KMS-11 (cell line): ENCODE measurements around the gene BLNK.

Experiments
- H2AFZ ChIP-seq: fragments of 200-600 bp; sonication (generic); 2 replicates; pipeline ENCODE4 v1.6.1; 2016; ENCODE audit warnings: antibody characterized with exemption, mixed run types, low read depth
- H3K27ac ChIP-seq: fragments of 200-600 bp; sonication (generic); 2 replicates; pipeline ENCODE4 v1.6.1; 2016; ENCODE audit warnings: mild to moderate bottlenecking, mixed run types
- H3K27me3 ChIP-seq: fragments of 200-600 bp; sonication (generic); 2 replicates; pipeline ENCODE4 v1.6.1; 2017; ENCODE audit warnings: mild to moderate bottlenecking, low read depth, mixed run types, moderate library complexity; ENCODE audit not compliant: insufficient read depth
- H3K36me3 ChIP-seq: fragments of 200-600 bp; sonication (generic); 2 replicates; pipeline ENCODE4 v1.6.1; 2017; ENCODE audit warnings: mild to moderate bottlenecking, mixed run types; ENCODE audit not compliant: insufficient read depth
- H3K4me1 ChIP-seq: fragments of 200-600 bp; sonication (generic); 2 replicates; pipeline ENCODE4 v1.6.1; 2016; ENCODE audit warnings: mild to moderate bottlenecking, low read depth, mixed run types; ENCODE audit not compliant: poor library complexity, severe bottlenecking
- H3K4me2 ChIP-seq: fragments of 200-600 bp; sonication (generic); 2 replicates; pipeline ENCODE4 v1.7.0; 2016; ENCODE audit warnings: mild to moderate bottlenecking, mixed run types
- H3K4me3 ChIP-seq: fragments of 200-600 bp; sonication (generic); IDR thresholded peaks from 2 replicates; pipeline ENCODE4 v1.6.1; 2017; ENCODE audit warnings: low read depth, low read length, mixed read lengths; ENCODE audit not compliant: insufficient read depth
- H3K79me2 ChIP-seq: fragments of 200-600 bp; sonication (generic); 2 replicates; pipeline ENCODE4 v1.6.1; 2016; ENCODE audit warnings: low read depth, mixed run types; ENCODE audit not compliant: insufficient read depth
- H3K9ac ChIP-seq: fragments of 200-600 bp; sonication (generic); 2 replicates; pipeline ENCODE4 v1.6.1; 2016; ENCODE audit warnings: mild to moderate bottlenecking, mixed run types
- H4K20me1 ChIP-seq: fragments of 200-600 bp; sonication (generic); 2 replicates; pipeline ENCODE4 v1.6.1; 2016; ENCODE audit warnings: mild to moderate bottlenecking, mixed run types; ENCODE audit not compliant: insufficient read depth
- TF ChIP-seq, protein P1 (sequence below): fragments of 200-600 bp; sonication (generic); conservative IDR thresholded peaks from 2 replicates; pipeline ENCODE4 v1.6.1; 2017; ENCODE audit warnings: low read depth, mild to moderate bottlenecking, antibody characterized with exemption, low read length, moderate library complexity, mixed read lengths

BLNK gene

DNA sequence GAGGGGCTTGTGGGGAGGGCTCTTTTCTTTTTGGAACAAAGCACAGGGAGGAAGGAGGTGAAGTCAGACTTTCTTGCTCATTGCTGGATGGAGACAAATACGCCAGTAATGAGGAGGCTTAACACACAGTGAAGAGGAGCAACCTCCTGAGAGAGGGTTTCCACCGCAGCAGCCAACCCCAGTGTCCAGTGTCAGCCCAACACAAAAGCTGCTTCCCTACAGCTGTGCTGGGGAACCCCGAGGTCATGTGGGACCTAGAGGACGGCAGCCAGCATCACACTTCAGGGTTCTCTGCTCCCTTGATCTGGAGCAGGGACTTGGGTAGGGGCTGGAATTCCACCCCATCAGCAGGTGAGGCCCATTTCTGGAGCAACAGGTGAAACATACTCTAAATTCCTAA lies 7.7 kb downstream of the BLNK start:
- H4K20me1 ChIP-seq: no peaks in the 10 kb centered on the region
- no peak overlapping the region for H3K9ac ChIP-seq
- H3K4me2 ChIP-seq: no peak overlapping the region
- TF ChIP-seq, protein P1, sequence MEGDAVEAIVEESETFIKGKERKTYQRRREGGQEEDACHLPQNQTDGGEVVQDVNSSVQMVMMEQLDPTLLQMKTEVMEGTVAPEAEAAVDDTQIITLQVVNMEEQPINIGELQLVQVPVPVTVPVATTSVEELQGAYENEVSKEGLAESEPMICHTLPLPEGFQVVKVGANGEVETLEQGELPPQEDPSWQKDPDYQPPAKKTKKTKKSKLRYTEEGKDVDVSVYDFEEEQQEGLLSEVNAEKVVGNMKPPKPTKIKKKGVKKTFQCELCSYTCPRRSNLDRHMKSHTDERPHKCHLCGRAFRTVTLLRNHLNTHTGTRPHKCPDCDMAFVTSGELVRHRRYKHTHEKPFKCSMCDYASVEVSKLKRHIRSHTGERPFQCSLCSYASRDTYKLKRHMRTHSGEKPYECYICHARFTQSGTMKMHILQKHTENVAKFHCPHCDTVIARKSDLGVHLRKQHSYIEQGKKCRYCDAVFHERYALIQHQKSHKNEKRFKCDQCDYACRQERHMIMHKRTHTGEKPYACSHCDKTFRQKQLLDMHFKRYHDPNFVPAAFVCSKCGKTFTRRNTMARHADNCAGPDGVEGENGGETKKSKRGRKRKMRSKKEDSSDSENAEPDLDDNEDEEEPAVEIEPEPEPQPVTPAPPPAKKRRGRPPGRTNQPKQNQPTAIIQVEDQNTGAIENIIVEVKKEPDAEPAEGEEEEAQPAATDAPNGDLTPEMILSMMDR: no peak
- no peak overlapping the region for H3K4me3 ChIP-seq
- H3K4me1 ChIP-seq: no peaks in the 10 kb centered on the region
- H3K36me3 ChIP-seq: no peaks in the 10 kb centered on the region
- no peak overlapping the region for H2AFZ ChIP-seq
- no peak overlapping the region for H3K27ac ChIP-seq
- H3K79me2 ChIP-seq: no peaks in the 10 kb centered on the region
- no peaks in the 10 kb centered on the region for H3K27me3 ChIP-seq

DNA sequence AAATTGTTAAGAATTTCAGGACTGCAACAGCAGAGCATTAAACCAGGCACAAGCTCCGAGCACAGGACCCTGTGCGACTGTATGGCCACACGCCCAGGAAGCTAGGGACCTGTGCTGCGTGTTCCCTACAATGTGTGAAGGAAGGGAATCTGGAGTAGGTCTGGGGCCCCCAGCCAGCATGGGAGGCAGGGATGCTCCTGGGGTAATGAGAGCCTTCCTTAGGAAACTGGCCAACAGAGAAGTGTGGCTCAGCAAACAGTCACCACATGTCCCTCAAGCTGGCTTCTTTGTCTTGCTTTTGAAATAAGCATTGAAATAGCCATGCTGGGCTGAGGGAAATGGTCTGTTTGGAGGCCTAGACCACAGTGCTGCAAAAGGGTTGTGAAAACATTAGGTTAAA lies 8.2 kb downstream of the BLNK start:
- Histone ChIP-seq H3K9ac (no peak overlapping the region), H4K20me1 (no peaks in the 10 kb centered on the region), H3K27ac (no peak overlapping the region), H3K4me3 (no peak overlapping the region), H2AFZ (no peak overlapping the region), H3K4me1 (no peaks in the 10 kb centered on the region), H3K4me2 (no peak overlapping the region), H3K27me3 (no peaks in the 10 kb centered on the region), H3K36me3 (no peaks in the 10 kb centered on the region), H3K79me2 (no peaks in the 10 kb centered on the region)
- TF ChIP-seq, protein P1: no peak

DNA sequence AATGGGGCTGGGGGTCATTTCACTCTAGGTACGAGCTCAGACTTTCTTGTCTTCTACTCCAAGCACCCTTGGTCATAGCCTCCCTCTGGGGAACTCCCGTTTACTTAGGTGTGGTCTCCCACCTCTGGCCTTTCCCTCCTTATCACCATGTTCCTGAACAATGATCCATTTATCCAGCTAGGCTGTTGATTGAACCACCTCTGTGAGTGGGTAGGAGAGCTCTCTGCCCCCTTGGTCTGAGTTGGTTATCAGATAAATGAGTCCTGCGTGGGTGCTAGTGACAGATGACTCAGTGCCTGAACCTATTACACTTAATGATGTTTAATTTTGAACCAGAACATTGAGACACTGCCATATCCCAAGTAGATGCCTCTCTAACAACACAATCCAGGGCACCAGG lies 9.4 kb downstream of the BLNK start:
- Histone ChIP-seq H3K79me2 (no peaks in the 10 kb centered on the region), H3K27me3 (no peaks in the 10 kb centered on the region), H3K4me2 (no peak overlapping the region), H4K20me1 (no peaks in the 10 kb centered on the region), H3K9ac (no peak overlapping the region), H3K27ac (no peak overlapping the region), H3K36me3 (no peaks in the 10 kb centered on the region), H3K4me1 (no peaks in the 10 kb centered on the region), H3K4me3 (no peak overlapping the region), H2AFZ (no peak overlapping the region)
- TF ChIP-seq, protein P1: no peak

DNA sequence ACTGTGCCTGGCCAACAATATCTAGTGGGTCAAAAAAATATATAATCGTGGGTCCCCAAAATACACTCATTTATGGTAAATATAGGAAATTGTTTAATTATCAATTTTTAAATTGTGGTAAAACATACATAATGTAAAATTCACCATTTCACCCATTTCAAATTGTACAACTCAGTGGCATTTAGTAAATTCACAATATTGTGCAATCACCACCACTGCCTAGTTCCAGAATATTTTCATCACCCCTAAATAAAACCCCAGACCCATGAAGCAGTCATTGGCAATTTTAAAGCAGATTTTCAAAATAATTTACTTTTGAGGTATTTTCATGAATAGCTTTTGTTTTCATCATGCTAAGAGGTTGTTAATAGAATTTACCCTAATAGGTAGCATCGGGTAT lies 10.2 kb downstream of the BLNK start:
- Histone ChIP-seq H3K4me3 (no peak overlapping the region), H3K4me2 (no peak overlapping the region), H2AFZ (no peak overlapping the region), H4K20me1 (no peaks in the 10 kb centered on the region), H3K27me3 (no peaks in the 10 kb centered on the region), H3K79me2 (no peaks in the 10 kb centered on the region), H3K4me1 (no peaks in the 10 kb centered on the region), H3K36me3 (no peaks in the 10 kb centered on the region), H3K27ac (no peak overlapping the region), H3K9ac (no peak overlapping the region)
- TF ChIP-seq, protein P1: no peak

DNA sequence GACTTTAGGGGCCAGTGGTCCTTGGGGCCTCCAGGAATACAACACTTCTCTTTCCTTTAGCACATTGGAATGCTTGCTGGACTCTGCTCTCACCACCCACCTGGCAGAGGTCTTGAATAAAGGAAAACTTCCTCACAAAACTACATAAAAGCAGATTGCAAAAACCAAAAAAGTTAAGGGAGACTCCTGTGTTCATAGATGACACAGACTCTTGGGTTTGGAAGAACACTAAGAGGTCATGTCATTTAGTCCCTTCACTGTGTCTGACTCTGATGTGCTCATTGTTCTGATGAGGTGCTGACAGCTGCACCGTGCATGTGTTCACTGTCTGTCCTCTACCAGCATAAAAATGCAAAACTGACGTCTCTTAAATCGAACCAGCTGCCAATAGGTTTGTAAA lies 11.4 kb downstream of the BLNK start:
- Histone ChIP-seq H2AFZ (no peak overlapping the region), H3K27me3 (no peaks in the 10 kb centered on the region), H3K36me3 (no peaks in the 10 kb centered on the region), H3K4me2 (no peak overlapping the region), H3K4me3 (no peak overlapping the region), H3K4me1 (no peaks in the 10 kb centered on the region), H3K79me2 (no peaks in the 10 kb centered on the region), H3K9ac (no peak overlapping the region), H3K27ac (no peak overlapping the region), H4K20me1 (no peaks in the 10 kb centered on the region)
- TF ChIP-seq, protein P1: no peak
